GM18508 (cell line): Measurements from ENCODE around the gene VGLL3.
"Not testable (repeated sequence)": the region's sequence is repeated elsewhere in the genome, so short reads cannot be mapped to it uniquely, and the experiment has no call there.

ENCODE experiments used
- ATAC-seq: cut with Tn5 transposase; IDR thresholded peaks from one replicate; pipeline ENCODE4 v1.9.1; 2021; ENCODE audit warnings: moderate number of reproducible peaks; ENCODE audit not compliant: insufficient read depth, unreplicated experiment

The VGLL3 gene

GRCh38 chr3:86990734-86991481 lies at the start of gene VGLL3:
VGLL3 (minus strand) TSS chr3:86991149; CDS start chr3:86990743, 406 bp downstream.
- ATAC-seq, result no peak

- ATAC-seq, result no peak
These were observed 46.7 kb upstream of the VGLL3 start for GRCh38 chr3:87037652-87038051.

- ATAC-seq, result no peak
These were observed 45.7 kb upstream of the VGLL3 start for GRCh38 chr3:87036671-87037070.

GRCh38 chr3:87035339-87035738 lies 44.4 kb upstream of the VGLL3 start:
- ATAC-seq, result no peak

GRCh38 chr3:87033205-87033604 lies 42.3 kb upstream of the VGLL3 start:
- ATAC-seq, result no peak

GRCh38 chr3:87025661-87026645 lies 35.0 kb upstream of the VGLL3 start:
- ATAC-seq, result no peak

GRCh38 chr3:87017370-87017769 lies 26.4 kb upstream of the VGLL3 start:
- not testable (repeated sequence) for ATAC-seq

GRCh38 chr3:87009271-87009670 lies 18.3 kb upstream of the VGLL3 start:
- no peak for ATAC-seq

GRCh38 chr3:87006844-87007439 lies 16.0 kb upstream of the VGLL3 start:
- ATAC-seq, result no peak

GRCh38 chr3:87004883-87005282 lies 13.9 kb upstream of the VGLL3 start:
- ATAC-seq, result no peak

- no peak for ATAC-seq
These were observed 11.4 kb upstream of the VGLL3 start for GRCh38 chr3:87002346-87002745.

GRCh38 chr3:87001473-87002098 lies 10.6 kb upstream of the VGLL3 start:
- ATAC-seq, result no peak

- no peak for ATAC-seq
These were observed 10.0 kb upstream of the VGLL3 start for GRCh38 chr3:87000940-87001339.

GRCh38 chr3:86998569-86998968 lies 7.6 kb upstream of the VGLL3 start:
- no peak for ATAC-seq

GRCh38 chr3:86996261-86996955 lies 5.5 kb upstream of the VGLL3 start:
- no peak for ATAC-seq

GRCh38 chr3:86995537-86995936 lies 4.6 kb upstream of the VGLL3 start:
- ATAC-seq, result no peak

GRCh38 chr3:86993704-86994103 lies 2.8 kb upstream of the VGLL3 start:
- no peak for ATAC-seq

- no peak for ATAC-seq
These were observed 989 bp upstream of the VGLL3 start for GRCh38 chr3:86991840-86992435.

- no peak for ATAC-seq
These were observed 500 bp upstream of the VGLL3 start for GRCh38 chr3:86991482-86991815.
